NCI-H524 (cell line): ENCODE data around the gene SULF2.

ENCODE experiments used
- DNase-seq, 2 experiments: peaks; one replicate each; lab custom pipeline; 2025; lab: John Stamatoyannopoulos, UW

Gene SULF2

DNA sequence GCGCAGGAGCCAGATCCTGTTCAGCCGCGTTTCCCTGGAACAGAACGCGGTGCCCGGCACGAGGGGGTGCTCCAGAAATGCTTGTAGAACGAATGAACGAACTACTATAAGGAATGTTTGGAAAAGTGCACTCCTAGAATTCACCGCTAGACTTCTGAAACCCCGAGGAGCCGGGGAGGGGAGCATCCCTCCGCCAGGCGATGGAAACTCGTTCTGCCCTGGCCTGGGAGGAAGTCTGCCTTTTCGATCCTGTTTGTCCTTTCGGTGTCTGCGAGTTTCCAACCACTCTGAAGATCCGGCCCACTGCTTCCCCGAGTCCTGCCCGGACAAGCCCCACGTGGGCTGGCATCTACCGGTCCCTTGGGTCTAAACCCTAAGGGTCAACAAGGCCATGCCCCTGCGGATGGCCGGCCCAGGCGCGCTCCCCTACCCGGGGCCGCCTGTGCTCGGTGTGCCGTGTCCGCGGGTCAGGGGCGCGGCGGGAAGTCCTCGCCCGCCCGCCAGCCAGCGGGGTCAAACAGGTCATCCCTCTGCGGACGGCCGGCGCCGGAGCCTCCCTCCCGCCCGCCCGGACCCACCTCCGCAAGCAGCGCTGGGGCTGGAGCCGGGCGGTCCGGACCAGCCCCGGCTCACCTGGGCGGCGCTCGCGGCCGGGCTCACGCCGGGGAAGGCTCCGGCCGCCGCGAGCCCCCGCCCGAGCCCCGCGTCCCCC, 526 bp downstream of the SULF2 start:
- DNase-seq = peak in 1 of 2 experiments; percentile 56

- peak in 1 of 2 experiments; percentile 32 for DNase-seq
These were observed 1.3 kb downstream of the SULF2 start for GRCh38 chr20:47783828-47784598.

- DNase-seq = no peak
These were observed 2.2 kb downstream of the SULF2 start for GRCh38 chr20:47782920-47783552.

GRCh38 chr20:47782076-47782475, 3.2 kb downstream of the SULF2 start:
- no peak for DNase-seq

- DNase-seq = peak in 1 of 2 experiments; percentile 34
These were observed 3.6 kb downstream of the SULF2 start for GRCh38 chr20:47781632-47782031.

GRCh38 chr20:47780720-47781389, 4.4 kb downstream of the SULF2 start:
- DNase-seq = peak in 1 of 2 experiments; percentile 24

- no peak for DNase-seq
These were observed 6.6 kb downstream of the SULF2 start for GRCh38 chr20:47778398-47779354.

- no peak for DNase-seq
These were observed 8.1 kb downstream of the SULF2 start for GRCh38 chr20:47777220-47777619.

DNA sequence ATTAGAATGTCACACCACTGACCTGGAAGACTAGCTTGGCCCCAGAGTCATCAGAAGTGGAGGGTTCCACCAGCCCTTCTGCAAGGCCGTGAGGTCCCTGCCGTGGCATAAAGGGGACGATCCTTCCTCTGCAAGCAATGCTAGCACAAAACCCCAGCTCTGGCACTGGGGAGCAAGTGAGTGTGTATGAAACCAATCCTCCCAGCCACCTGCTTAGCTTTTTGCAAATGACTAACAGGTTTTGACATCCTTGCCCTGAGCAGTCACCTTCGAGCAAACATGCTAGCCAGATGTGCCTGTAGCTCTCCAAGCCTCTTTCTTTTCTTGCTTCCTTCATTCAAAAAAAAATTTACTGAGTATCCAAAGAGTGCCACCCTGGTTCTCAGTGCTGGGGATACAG, 8.6 kb downstream of the SULF2 start:
- DNase-seq = no peak

- DNase-seq = no peak
These were observed 9.4 kb downstream of the SULF2 start for GRCh38 chr20:47775841-47776240.

DNA sequence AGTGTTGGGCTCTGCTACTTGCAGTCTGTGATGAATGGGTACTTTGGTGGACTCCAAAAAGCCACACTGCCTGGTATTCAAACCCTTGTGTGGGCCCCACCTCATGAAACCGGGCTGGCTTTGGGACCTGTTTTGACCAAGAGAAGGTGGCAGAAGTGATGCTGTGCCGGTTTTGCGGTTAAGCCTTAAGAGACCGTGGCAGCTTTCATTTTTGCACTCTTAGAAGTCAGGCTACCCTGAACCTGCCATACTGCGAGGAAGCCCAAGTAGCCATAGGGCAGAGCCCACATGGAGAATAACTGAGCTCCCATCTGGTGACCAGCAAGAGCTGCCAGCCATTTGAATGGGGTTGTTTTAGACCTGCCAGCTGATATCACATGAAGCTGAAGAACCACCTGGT, 10.2 kb downstream of the SULF2 start:
- DNase-seq = no peak

DNA sequence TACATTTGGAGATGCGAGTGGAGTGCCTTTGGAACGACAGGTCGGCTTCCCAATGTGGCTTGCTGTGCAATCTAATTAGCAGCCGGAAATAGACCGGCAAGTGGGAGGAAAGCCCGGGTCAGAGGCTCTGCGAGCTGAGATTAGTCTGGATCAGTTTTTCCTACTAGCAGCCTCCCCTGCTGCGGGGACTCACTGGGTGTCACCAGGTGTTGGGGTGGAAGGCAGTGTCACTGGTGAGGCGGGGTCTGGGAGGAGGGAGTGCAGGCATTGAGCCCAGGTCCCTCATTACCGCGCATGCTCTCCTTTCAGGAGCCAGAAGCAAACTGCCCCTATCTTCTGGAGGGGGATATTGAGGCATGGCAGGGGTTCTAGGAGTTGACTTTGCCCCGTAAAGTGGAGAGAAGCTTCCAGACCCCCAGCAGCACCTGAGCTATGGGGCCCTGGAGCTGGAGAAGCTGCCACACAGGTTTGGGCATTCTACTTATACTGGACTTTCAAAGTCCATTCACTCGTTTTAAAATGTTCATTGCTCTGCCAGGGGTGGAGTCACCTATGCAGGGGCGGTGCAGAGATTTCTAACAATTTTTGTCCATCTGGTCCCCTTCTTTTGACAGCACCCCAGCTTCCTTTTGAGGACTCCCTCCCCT, 11.0 kb downstream of the SULF2 start:
- DNase-seq = peak in 1 of 2 experiments; percentile 44

- DNase-seq = no peak
These were observed 11.9 kb downstream of the SULF2 start for GRCh38 chr20:47773371-47773786.

DNA sequence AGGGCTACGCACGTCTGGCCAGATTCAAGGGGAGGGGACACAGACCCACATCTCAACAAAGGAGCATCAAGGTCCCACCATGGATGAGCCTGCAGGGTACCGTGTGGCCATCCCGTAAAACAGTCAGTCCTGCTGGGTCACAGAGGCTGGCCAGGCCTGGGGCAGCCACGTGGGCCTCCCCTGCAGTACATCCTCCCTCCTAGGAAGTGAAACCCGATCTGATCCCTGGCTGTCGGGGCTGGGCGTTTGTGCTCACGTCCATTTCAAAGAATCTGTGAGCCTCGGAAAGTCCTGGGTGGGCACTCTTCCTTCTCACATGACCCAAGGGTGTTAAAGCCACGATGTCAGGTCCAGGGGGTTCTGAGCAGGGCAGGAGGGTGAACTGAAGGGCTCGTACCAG, 14.3 kb downstream of the SULF2 start:
- DNase-seq = no peak

DNA sequence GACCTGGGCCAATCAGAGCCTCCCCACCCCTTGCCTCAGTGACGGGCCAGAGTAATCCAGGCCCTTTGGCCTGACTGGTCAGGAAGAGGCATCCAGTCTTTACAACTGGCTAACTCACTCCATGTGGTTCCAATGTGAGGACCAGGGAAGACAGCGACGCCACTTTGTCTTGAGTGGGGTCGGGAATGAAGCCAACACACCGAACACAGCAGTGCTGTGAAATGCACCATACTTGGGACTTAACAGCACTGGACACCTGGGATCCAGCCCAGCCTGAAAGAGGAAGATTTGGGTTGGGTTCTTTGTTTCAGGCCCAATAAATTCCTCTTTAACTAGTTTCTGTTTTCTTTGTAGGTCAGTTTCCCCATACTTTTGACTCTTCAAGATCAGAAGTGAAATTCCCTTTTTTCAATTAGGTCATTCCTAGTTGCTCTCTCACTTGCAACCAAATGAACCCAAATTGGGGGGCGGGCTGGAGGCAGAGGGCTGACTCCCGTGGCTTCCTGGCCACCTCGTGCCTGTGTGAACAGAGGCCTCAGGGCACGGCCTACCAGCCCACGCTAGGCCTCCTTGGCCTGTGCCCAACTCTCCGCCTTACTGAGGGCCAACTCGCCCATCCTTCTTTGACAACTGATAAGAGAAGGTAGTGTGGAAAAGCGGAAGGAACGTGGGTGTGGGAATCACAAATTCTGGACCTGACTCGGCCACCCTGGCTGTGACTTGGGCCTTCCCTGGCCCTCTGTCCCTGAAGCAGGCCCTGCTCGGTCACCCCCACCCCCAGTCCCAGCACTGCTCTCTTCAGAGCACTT, 17.1 kb downstream of the SULF2 start:
- DNase-seq = no peak

DNA sequence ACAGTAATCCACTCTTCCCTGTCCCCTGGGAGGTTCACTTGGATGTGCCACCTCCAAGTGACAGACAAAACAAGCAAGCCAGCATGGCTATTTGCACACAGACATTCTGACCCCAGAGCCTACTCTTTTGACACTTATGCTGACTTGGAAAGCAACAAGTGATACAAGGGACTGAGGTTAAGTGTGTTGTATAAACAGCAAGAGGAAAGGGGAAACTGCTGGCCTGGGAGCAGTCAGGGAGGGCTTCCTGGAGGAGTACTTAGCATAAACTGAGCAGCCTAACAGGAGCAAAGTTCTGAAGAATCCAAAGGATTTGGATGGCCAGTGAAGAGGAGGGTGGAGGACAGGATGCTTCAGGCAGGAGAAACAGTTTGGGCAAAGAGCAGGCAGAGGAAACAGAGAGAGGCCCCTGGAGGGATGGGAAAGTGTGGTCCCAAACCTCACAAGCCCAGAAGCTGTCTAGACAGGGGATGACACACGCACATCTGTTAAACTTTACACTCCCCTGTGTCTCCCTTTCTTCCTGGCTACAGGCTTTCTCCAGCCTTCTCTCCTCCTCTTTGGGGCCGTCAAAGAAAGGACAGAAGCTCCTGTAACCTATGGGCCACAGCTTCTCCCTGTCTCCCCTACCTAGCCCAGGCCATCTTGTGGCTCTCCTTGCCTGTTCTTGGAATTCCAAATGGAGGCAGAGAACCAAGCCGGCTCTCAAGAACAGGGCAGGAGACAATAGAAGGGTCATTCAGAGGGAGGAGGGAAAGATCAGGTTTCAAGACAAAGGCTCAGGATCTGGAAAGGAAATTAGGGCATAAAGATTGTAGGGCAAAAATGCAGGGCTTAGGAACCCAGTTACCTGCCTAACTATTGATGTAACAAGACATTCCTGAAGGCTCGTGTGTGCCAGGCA, 19.3 kb downstream of the SULF2 start:
- DNase-seq = peak; percentile 13 to 15

- no peak for DNase-seq
These were observed 20.0 kb downstream of the SULF2 start for GRCh38 chr20:47765271-47765670.

DNA sequence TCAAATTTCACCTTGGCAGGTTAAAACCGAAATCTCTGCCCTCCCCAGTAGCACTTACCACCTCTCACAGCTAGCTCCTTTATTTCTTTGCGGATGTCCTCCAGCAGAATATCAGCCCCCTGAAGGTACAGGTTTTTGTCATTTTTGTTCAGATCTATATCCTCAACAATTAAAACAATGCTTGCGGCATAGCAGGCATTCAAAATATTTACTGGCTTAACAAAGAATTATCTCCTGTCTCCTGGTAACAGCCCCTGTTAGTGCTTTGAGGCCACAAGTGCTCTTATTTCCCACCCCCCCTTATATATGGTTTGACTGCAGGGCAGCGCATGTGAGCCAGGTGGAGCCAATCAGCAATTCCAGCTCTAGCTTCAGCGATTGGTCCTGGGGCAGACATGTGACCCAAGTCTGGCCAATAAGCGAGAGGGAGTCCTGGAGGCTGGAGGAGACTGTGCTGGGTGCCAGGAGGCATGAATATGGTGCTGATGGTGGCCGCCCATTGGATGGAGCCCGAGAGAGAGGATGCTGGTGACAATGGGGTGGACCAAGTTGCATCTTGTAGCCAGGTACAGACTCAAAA, 21.0 kb downstream of the SULF2 start:
- DNase-seq = no peak
